GM21717 (cell line): ENCODE results near the gene SYCE1.

Experiments used
- ATAC-seq: cut with Tn5 transposase; IDR thresholded peaks from one replicate; pipeline ENCODE4 v1.9.1; 2021; ENCODE audit warnings: mild to moderate bottlenecking, moderate library complexity; ENCODE audit not compliant: unreplicated experiment

SYCE1 gene

GRCh38 chr10:133516057-133516456 is 49.3 kb downstream of the SYCE1 start:
- no peak for ATAC-seq

- ATAC-seq, result no peak
These were observed 49.9 kb downstream of the SYCE1 start for GRCh38 chr10:133515471-133515870.

- ATAC-seq, result no peak
These were observed 53.4 kb downstream of the SYCE1 start for GRCh38 chr10:133511907-133512528.

- ATAC-seq, result no peak
These were observed 54.0 kb downstream of the SYCE1 start for GRCh38 chr10:133511408-133511807.

- ATAC-seq, result no peak
These were observed 55.7 kb downstream of the SYCE1 start for GRCh38 chr10:133509700-133510099.
